Prostate gland (tissue), 2 donors: ENCODE data around the gene C17orf78. TPM values are rescaled to one million over a fixed set of nuclear protein-coding genes. Genes with fewer than 3 reads are reported as not detected.

Experiments used
- DNase-seq: peaks from one replicate; pipeline ENCODE4 v3.0.0-alpha.2; 2019; ENCODE audit warnings: low spot score
- H3K27ac ChIP-seq, 2 donors: fragments of 200-600 bp; sonication (generic); 2 replicates each; pipeline ENCODE4 v1.5.1; 2017 to 2019
- H3K27me3 ChIP-seq: fragments of 200-600 bp; sonication (generic); replicated peaks from 2 replicates; pipeline ENCODE4 v1.5.1; 2019; ENCODE audit not compliant: insufficient read depth
- H3K36me3 ChIP-seq, 2 donors: fragments of 200-600 bp; sonication (generic); 1 replicate in 1 of 2; 2 replicates in 1 of 2; pipeline versions ENCODE4 v1.5.1 to v1.8.1; 2017 to 2019
- H3K4me1 ChIP-seq: fragments of 200-600 bp; sonication (generic); replicated peaks from 2 replicates; pipeline ENCODE4 v1.5.1; 2019
- H3K4me3 ChIP-seq, 2 donors: fragments of 200-600 bp; sonication (generic); 2 replicates each; pipeline ENCODE4 v1.5.1; 2017 to 2019
- H3K9me3 ChIP-seq: fragments of 200-600 bp; sonication (generic); 2 replicates; pipeline ENCODE4 v1.5.1; 2017
- CTCF ChIP-seq, 4 experiments: fragments of 200-600 bp in 2 of 4; fragments of 450-650 bp in 2 of 4; sonication (generic) in 2 of 4; IDR thresholded peaks; 1 replicate in 3 of 4; 2 replicates in 1 of 4; pipeline ENCODE4 v1.5.1; 2016 to 2019; ENCODE audit warnings: antibody characterized with exemption in 4 of 4, mild to moderate bottlenecking in 2 of 4, moderate library complexity in 2 of 4
- POLR2A ChIP-seq: fragments of 450-650 bp; IDR thresholded peaks from one replicate; pipeline ENCODE4 v1.6.1; 2016; ENCODE audit warnings: antibody characterized with exemption, mild to moderate bottlenecking
- POLR2AphosphoS5 ChIP-seq: sonication (generic); formaldehyde crosslinking; IDR thresholded peaks from one replicate; pipeline ENCODE4 v1.6.1; 2017; ENCODE audit warnings: antibody characterized with exemption
- WGBS: methylation state at CpG from one replicate; pipeline ENCODE4 v1.1.5; 2018; 5-methylcytosine and 5-hydroxymethylcytosine counted together
- intact Hi-C: fragments of 100-400 bp; cut with DNase I; formaldehyde crosslinking; loops from one replicate; pipeline ENCODE4 v1.14.2; 2022
- total RNA-seq, 2 donors: library from RNA; depleted of rRNA; stranded (reverse); fragments of >200 nt; gene quantifications; one replicate each; pipeline ENCODE4 v1.1.0, GENCODE V29; 2016

Gene C17orf78
- total RNA-seq, 2 donors from 2014 or later: not detected

GRCh38 chr17:37385474-37385990 is 9.7 kb downstream of the C17orf78 start:
- Histone ChIP-seq H3K36me3 (no peaks in the 10 kb centered on the region), H3K27me3 (no peaks in the 10 kb centered on the region), H3K9me3 (no peaks in the 10 kb centered on the region), H3K4me1 (no peaks in the 10 kb centered on the region), H3K4me3 (no peak overlapping the region), H3K27ac (no peak overlapping the region)
- no peak for DNase-seq
- intact Hi-C loops: no loop called here
- no peak for TF ChIP-seq POLR2AphosphoS5
- TF ChIP-seq CTCF (IDR thresholded peaks at IDR 0.05): no peak
- no peak for TF ChIP-seq POLR2A

- Histone ChIP-seq H3K27me3 (no peaks in the 10 kb centered on the region), H3K9me3 (no peaks in the 10 kb centered on the region), H3K4me3 (no peak overlapping the region), H3K27ac (no peak overlapping the region), H3K4me1 (no peaks in the 10 kb centered on the region), H3K36me3 (no peaks in the 10 kb centered on the region)
- 94% methylated on average over 5 of the region's 5 CpGs for WGBS
- DNase-seq: no peak
- TF ChIP-seq POLR2AphosphoS5 (no peak), CTCF (IDR thresholded peaks at IDR 0.05) (no peak), POLR2A (no peak)
- intact Hi-C loops: no loop called here
Measured at GRCh38 chr17:37386462-37386861, 10.7 kb downstream of the C17orf78 start.

GRCh38 chr17:37388266-37388665 is 12.5 kb downstream of the C17orf78 start:
- H3K27ac ChIP-seq: no peak overlapping the region
- H3K4me3 ChIP-seq: no peak overlapping the region
- no peak for TF ChIP-seq POLR2A
- TF ChIP-seq POLR2AphosphoS5: no peak
- TF ChIP-seq CTCF (IDR thresholded peaks at IDR 0.05): no peak
- WGBS: 81% methylated on average over 3 of the region's 3 CpGs
- no peak for DNase-seq
- no peaks in the 10 kb centered on the region for H3K9me3 ChIP-seq
- H3K36me3 ChIP-seq: no peaks in the 10 kb centered on the region
- intact Hi-C loops: no loop called here
- H3K4me1 ChIP-seq: no peaks in the 10 kb centered on the region
- no peaks in the 10 kb centered on the region for H3K27me3 ChIP-seq

GRCh38 chr17:37389160-37389559 is 13.4 kb downstream of the C17orf78 start:
- 94% methylated on average over 4 of the region's 4 CpGs for WGBS
- intact Hi-C loops: no loop called here
- no peak overlapping the region for H3K4me3 ChIP-seq
- TF ChIP-seq CTCF (IDR thresholded peaks at IDR 0.05) (no peak), POLR2A (no peak), POLR2AphosphoS5 (no peak)
- H3K9me3 ChIP-seq: no peaks in the 10 kb centered on the region
- H3K36me3 ChIP-seq: no peaks in the 10 kb centered on the region
- no peaks in the 10 kb centered on the region for H3K4me1 ChIP-seq
- no peaks in the 10 kb centered on the region for H3K27me3 ChIP-seq
- no peak overlapping the region for H3K27ac ChIP-seq
- no peak for DNase-seq

- Histone ChIP-seq H3K4me3 (no peak overlapping the region), H3K27ac (no peak overlapping the region), H3K27me3 (no peaks in the 10 kb centered on the region), H3K4me1 (no peaks in the 10 kb centered on the region), H3K36me3 (no peaks in the 10 kb centered on the region), H3K9me3 (no peaks in the 10 kb centered on the region)
- TF ChIP-seq POLR2A: no peak
- no peak for TF ChIP-seq POLR2AphosphoS5
- no peak for TF ChIP-seq CTCF (IDR thresholded peaks at IDR 0.05)
- intact Hi-C loops: no loop called here
- DNase-seq: no peak
- 85% methylated on average over 6 of the region's 6 CpGs for WGBS
Measured at GRCh38 chr17:37391146-37391545, 15.4 kb downstream of the C17orf78 start.
